Measurements from ENCODE around the gene TAS1R3.

- TF ChIP-seq CTCF (IDR thresholded peaks at IDR 0.05) (no peak), POLR2A (IDR thresholded peaks at IDR 0.05) (no peak)
Observed at GRCh38 chr1:1298861-1299685, 32.0 kb upstream of the TAS1R3 start.

Data from adrenal gland (tissue), 5 donors.